IMR-90 (cell line): Measurements from ENCODE around the gene MRAP2. TPM values are rescaled to one million over a fixed set of nuclear protein-coding genes. Genes with fewer than 3 reads are reported as not detected.

Experiments
- ATAC-seq: fragments of 200-7000 bp; cut with Tn5 transposase; 2 replicates; pipeline ENCODE4 v1.9.1; 2020; ENCODE audit warnings: low read depth, mild to moderate bottlenecking, moderate library complexity
- BruUV-seq: library from RNA; stranded (reverse); fragments of 400-500 nt; replicated peaks from 2 replicates; lab custom pipeline; 2021; lab: Mats Ljungman, UMichigan
- CTCF ChIA-PET: fragments of 300-600 bp; formaldehyde crosslinking; extraction: SDS; loops from one replicate; lab custom pipeline; 2021; ENCODE audit warnings: antibody characterized with exemption; lab: Yijun Ruan, JAX
- POLR2A ChIA-PET: fragments of 300-600 bp; sonication (Branson Sonifier 250); formaldehyde crosslinking; loops from one replicate; lab custom pipeline; 2022; ENCODE audit warnings: antibody characterized with exemption; ENCODE audit not compliant: unreplicated experiment; lab: Charles Lee
- DNase-seq: peaks from one replicate; pipeline ENCODE4 v3.0.0; 2013
- H2AFZ ChIP-seq: replicated peaks from 2 replicates; pipeline ENCODE3; 2013; ENCODE audit warnings: low read length, mild to moderate bottlenecking; ENCODE audit not compliant: poor library complexity
- H2AK5ac ChIP-seq: 2 replicates; pipeline ENCODE4 v1.6.1; 2013; ENCODE audit warnings: low read depth, low read length, inconsistent platforms
- H2AK9ac ChIP-seq: replicated peaks from 2 replicates; pipeline ENCODE3; 2013; ENCODE audit warnings: mild to moderate bottlenecking, low read depth, low read length, moderate library complexity; ENCODE audit not compliant: poor library complexity
- H2BK120ac ChIP-seq: 2 replicates; pipeline ENCODE4 v1.6.1; 2013; ENCODE audit warnings: low read depth, low read length, inconsistent platforms
- H2BK15ac ChIP-seq: 3 replicates; pipeline ENCODE4 v1.6.1; 2013; ENCODE audit warnings: low read depth, low read length, inconsistent platforms
- H2BK20ac ChIP-seq: 2 replicates; pipeline ENCODE4 v1.6.1; 2013; ENCODE audit warnings: low read depth, mild to moderate bottlenecking, inconsistent platforms, low read length, moderate library complexity
- H2BK5ac ChIP-seq: 2 replicates; pipeline ENCODE4 v1.6.1; 2013; ENCODE audit warnings: mild to moderate bottlenecking, low read depth, low read length, inconsistent platforms; ENCODE audit not compliant: poor library complexity, severe bottlenecking
- H3K14ac ChIP-seq: replicated peaks from 2 replicates; pipeline ENCODE4 v1.6.1; 2013; ENCODE audit warnings: low read depth, low read length, inconsistent platforms
- H3K18ac ChIP-seq: 2 replicates; pipeline ENCODE4 v1.6.1; 2013; ENCODE audit warnings: low read depth, low read length, control low read depth
- H3K23ac ChIP-seq: 2 replicates; pipeline ENCODE4 v1.6.1; 2013; ENCODE audit warnings: low read depth, low read length, inconsistent platforms
- H3K27ac ChIP-seq: 2 replicates; pipeline ENCODE4 v1.5.1; 2013; ENCODE audit warnings: mild to moderate bottlenecking, control low read depth, low read length; ENCODE audit not compliant: insufficient read depth
- H3K27me3 ChIP-seq: 2 replicates; pipeline ENCODE4 v1.6.1; 2013; ENCODE audit warnings: low read length; ENCODE audit not compliant: control insufficient read depth, insufficient read depth
- H3K36me3 ChIP-seq: 2 replicates; pipeline ENCODE4 v1.6.1; 2013; ENCODE audit warnings: low read length, mixed read lengths; ENCODE audit not compliant: control insufficient read depth, insufficient read depth
- H3K4ac ChIP-seq: 2 replicates; pipeline ENCODE4 v1.6.1; 2013; ENCODE audit warnings: low read depth, low read length, inconsistent platforms
- H3K4me1 ChIP-seq: 2 replicates; pipeline ENCODE4 v1.6.1; 2013; ENCODE audit warnings: low read length, mixed read lengths; ENCODE audit not compliant: control insufficient read depth, insufficient read depth
- H3K4me2 ChIP-seq: 2 replicates; pipeline ENCODE4 v1.6.1; 2013; ENCODE audit warnings: low read depth, mild to moderate bottlenecking, control low read depth, low read length, moderate library complexity
- H3K4me3 ChIP-seq: 2 replicates; pipeline ENCODE4 v1.5.1; 2013; ENCODE audit warnings: low read depth, mild to moderate bottlenecking, control low read depth, low read length, moderate library complexity; ENCODE audit not compliant: insufficient read depth
- H3K56ac ChIP-seq: 2 replicates; pipeline ENCODE4 v1.6.1; 2013; ENCODE audit warnings: low read length, inconsistent platforms; ENCODE audit not compliant: insufficient read depth; ENCODE audit errors: extremely low read depth
- H3K79me1 ChIP-seq, 2 experiments: 2 replicates each; pipeline ENCODE4 v1.6.1; 2013; ENCODE audit warnings: low read length in 2 of 2, inconsistent platforms in 1 of 2, low read depth in 1 of 2
- H3K9ac ChIP-seq: 2 replicates; pipeline ENCODE4 v1.6.1; 2013; ENCODE audit warnings: low read depth, low read length, control low read depth
- H3K9me1 ChIP-seq: 2 replicates; pipeline ENCODE4 v1.6.1; 2013; ENCODE audit warnings: low read length, inconsistent platforms; ENCODE audit not compliant: insufficient read depth
- H3K9me3 ChIP-seq: 2 replicates; pipeline ENCODE4 v1.6.1; 2013; ENCODE audit warnings: low read length; ENCODE audit not compliant: control insufficient read depth, insufficient read depth
- H4K20me1 ChIP-seq: 2 replicates; pipeline ENCODE4 v1.6.1; 2013; ENCODE audit warnings: low read length, inconsistent platforms; ENCODE audit not compliant: insufficient read depth
- H4K5ac ChIP-seq: 2 replicates; pipeline ENCODE4 v1.6.1; 2013; ENCODE audit warnings: mild to moderate bottlenecking, low read depth, low read length, control low read depth
- H4K8ac ChIP-seq, 2 experiments: 2 replicates each; pipeline ENCODE4 v1.6.1; 2013; ENCODE audit warnings: low read depth in 2 of 2, low read length in 2 of 2, control low read depth in 1 of 2, inconsistent platforms in 1 of 2
- H4K91ac ChIP-seq: 2 replicates; pipeline ENCODE4 v1.6.1; 2013; ENCODE audit warnings: low read depth, low read length, inconsistent platforms; ENCODE audit not compliant: insufficient read depth
- BHLHE40 ChIP-seq: fragments of 150-350 bp; IDR thresholded peaks from 2 replicates; pipeline ENCODE4 v1.6.1; 2016; ENCODE audit warnings: mild to moderate bottlenecking, low read depth, low read length
- CHD1 ChIP-seq: IDR thresholded peaks from 2 replicates; pipeline ENCODE4 v1.6.1; 2012; ENCODE audit warnings: low read depth, low read length, improper control_type of control experiment
- MAZ ChIP-seq: IDR thresholded peaks from 2 replicates; pipeline ENCODE4 v1.6.1; 2012; ENCODE audit warnings: low read depth, mild to moderate bottlenecking, low read length, improper control_type of control experiment, moderate library complexity, borderline replicate concordance
- MXI1 ChIP-seq: IDR thresholded peaks from 2 replicates; pipeline ENCODE4 v1.6.1; 2012; ENCODE audit warnings: low read depth, mild to moderate bottlenecking, low read length, moderate library complexity, borderline replicate concordance
- NFE2L2 ChIP-seq: fragments of 150-350 bp; IDR thresholded peaks from 2 replicates; pipeline ENCODE4 v1.6.1; 2016; ENCODE audit warnings: low read depth, mild to moderate bottlenecking, low read length
- RAD21 ChIP-seq: IDR thresholded peaks from 2 replicates; pipeline ENCODE4 v1.6.1; 2012; ENCODE audit warnings: low read length, improper control_type of control experiment
- RFX5 ChIP-seq: IDR thresholded peaks from 2 replicates; pipeline ENCODE4 v1.8.0; 2012; ENCODE audit warnings: low read depth, mild to moderate bottlenecking, low read length, moderate library complexity
- WGBS, 2 experiments: methylation state at CpG; one replicate each; pipeline versions ENCODE4 v1.1.5 to v1.1.7; 2013; ENCODE audit warnings: missing lambda C conversion rate in 2 of 2; ENCODE audit not compliant: insufficient read length in 1 of 2; ENCODE audit errors: extremely low coverage in 2 of 2; 5-methylcytosine and 5-hydroxymethylcytosine counted together
- dilution Hi-C: fragments of 300-500 bp; cut with HindIII; formaldehyde crosslinking; loops from one replicate; pipeline ENCODE4 v1.14.3; 2018; ENCODE audit warnings: low sequenced_read_pairs; ENCODE audit not compliant: unreplicated experiment
- in situ Hi-C: fragments of 300-500 bp; cut with MboI; formaldehyde crosslinking; loops from 3 replicates; pipeline ENCODE4 v1.14.3; 2019; ENCODE audit warnings: low sequenced_read_pairs, inconsistent platforms, mixed read lengths
- intact Hi-C: fragments of 100-400 bp; cut with micrococcal nuclease; formaldehyde crosslinking; loops from 2 replicates; pipeline ENCODE4 v1.10.0; 2022
- polyA plus RNA-seq, 3 experiments: library from polyadenylated mRNA; depleted of rRNA; stranded (reverse); fragments of >200 nt; gene quantifications; 2 replicates each; pipeline ENCODE4 v1.2.3, GENCODE V29; 2012; ENCODE audit warnings: low replicate concordance in 1 of 3
- total RNA-seq: library from RNA; depleted of rRNA; stranded (reverse); fragments of >200 nt; gene quantifications from 2 replicates; pipeline ENCODE4 v1.2.3, GENCODE V29; 2012
- TF ChIP-seq, protein P1 (sequence below): fragments of 150-350 bp; IDR thresholded peaks from 2 replicates; pipeline ENCODE4 v1.6.1; 2017; ENCODE audit warnings: mild to moderate bottlenecking, antibody characterized with exemption, low read length, low read depth

Gene MRAP2
- total and polyA plus RNA-seq, 2 of the 4 experiments (the other 2 are of a cell fraction) = 0.03 TPM; not detected in 1

GRCh38 chr6:84017709-84018452 lies 15.7 kb upstream of the MRAP2 start:
- no peak for DNase-seq
- Histone ChIP-seq H3K4me3 (no peak overlapping the region), H2BK120ac (no peak overlapping the region), H2BK5ac (no peak overlapping the region), H3K23ac (no peak overlapping the region), H3K27me3 (no peaks in the 10 kb centered on the region), H4K91ac (no peak overlapping the region), H3K36me3 (no peaks in the 10 kb centered on the region), H3K9me3 (no peaks in the 10 kb centered on the region), H2BK20ac (no peak overlapping the region), H4K20me1 (no peaks in the 10 kb centered on the region), H3K4me2 (no peak overlapping the region), H2AK9ac (no peak overlapping the region), H2AK5ac (no peak overlapping the region), H3K14ac (no peak overlapping the region), H3K79me1 (no peaks in the 10 kb centered on the region), H3K56ac (no peak overlapping the region), H3K4me1 (no peaks in the 10 kb centered on the region), H4K5ac (no peak overlapping the region), H2BK15ac (no peak overlapping the region), H2AFZ (no peak overlapping the region), H3K9me1 (no peaks in the 10 kb centered on the region), H3K27ac (no peak overlapping the region), H4K8ac (no peak overlapping the region), H3K9ac (no peak overlapping the region), H3K18ac (no peak overlapping the region), H3K4ac (no peak overlapping the region)
- in situ Hi-C loops = no loop called here
- CTCF ChIA-PET = no interaction called here
- POLR2A ChIA-PET = no interaction called here
- ATAC-seq = no peak
- BruUV-seq = no TSS peak
- WGBS, 2 experiments = no CpG with 5 or more reads among the region's 1 CpG
- intact Hi-C loops = no loop called here
- TF ChIP-seq MXI1 (no peak), NFE2L2 (no peak), CHD1 (no peak), BHLHE40 (no peak), RAD21 (no peak), RFX5 (no peak), MAZ (no peak)
- TF ChIP-seq, protein P1, sequence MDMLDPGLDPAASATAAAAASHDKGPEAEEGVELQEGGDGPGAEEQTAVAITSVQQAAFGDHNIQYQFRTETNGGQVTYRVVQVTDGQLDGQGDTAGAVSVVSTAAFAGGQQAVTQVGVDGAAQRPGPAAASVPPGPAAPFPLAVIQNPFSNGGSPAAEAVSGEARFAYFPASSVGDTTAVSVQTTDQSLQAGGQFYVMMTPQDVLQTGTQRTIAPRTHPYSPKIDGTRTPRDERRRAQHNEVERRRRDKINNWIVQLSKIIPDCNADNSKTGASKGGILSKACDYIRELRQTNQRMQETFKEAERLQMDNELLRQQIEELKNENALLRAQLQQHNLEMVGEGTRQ = no peak
- dilution Hi-C loops = no loop called here
